ENCODE data around the gene SMIM3.
"Not testable (repeated sequence)": the region's sequence is repeated elsewhere in the genome, so short reads cannot be mapped to it uniquely, and the experiment has no call there.

SMIM3 gene, protein sequence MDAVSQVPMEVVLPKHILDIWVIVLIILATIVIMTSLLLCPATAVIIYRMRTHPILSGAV

GRCh38 chr5:150778517-150779396, at the start of gene SMIM3:
SMIM3 (plus strand) TSS chr5:150778757; CDS start chr5:150795441, 16,684 bp downstream.
- DNase-seq (ENCODE audit: low read depth in 2 of 2) = peak in 1 of 2 experiments; percentile 53

DNA sequence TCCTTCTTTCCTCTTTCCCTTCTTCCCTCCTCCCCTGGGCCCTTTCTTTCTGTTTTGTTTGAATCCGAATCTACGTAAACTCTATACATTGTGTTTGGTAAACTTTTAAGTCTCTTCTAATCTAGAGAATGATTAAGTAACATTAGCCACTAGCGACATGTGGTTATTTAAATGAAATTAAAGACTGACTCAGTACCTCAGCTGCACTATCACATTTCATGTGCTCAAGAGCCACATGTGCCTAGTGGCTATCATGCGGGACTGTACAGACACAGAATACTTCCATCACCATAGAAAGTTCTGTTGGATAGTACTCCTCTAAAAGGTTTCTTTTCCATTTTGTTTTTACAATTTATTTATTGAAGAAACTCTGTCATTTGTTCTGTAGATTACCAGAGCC, 48.7 kb upstream of the SMIM3 start:
- DNase-seq (ENCODE audit: low read depth in 2 of 2) = no peak

GRCh38 chr5:150731669-150732242, 46.8 kb upstream of the SMIM3 start:
- DNase-seq (ENCODE audit: low read depth in 2 of 2) = no peak

DNA sequence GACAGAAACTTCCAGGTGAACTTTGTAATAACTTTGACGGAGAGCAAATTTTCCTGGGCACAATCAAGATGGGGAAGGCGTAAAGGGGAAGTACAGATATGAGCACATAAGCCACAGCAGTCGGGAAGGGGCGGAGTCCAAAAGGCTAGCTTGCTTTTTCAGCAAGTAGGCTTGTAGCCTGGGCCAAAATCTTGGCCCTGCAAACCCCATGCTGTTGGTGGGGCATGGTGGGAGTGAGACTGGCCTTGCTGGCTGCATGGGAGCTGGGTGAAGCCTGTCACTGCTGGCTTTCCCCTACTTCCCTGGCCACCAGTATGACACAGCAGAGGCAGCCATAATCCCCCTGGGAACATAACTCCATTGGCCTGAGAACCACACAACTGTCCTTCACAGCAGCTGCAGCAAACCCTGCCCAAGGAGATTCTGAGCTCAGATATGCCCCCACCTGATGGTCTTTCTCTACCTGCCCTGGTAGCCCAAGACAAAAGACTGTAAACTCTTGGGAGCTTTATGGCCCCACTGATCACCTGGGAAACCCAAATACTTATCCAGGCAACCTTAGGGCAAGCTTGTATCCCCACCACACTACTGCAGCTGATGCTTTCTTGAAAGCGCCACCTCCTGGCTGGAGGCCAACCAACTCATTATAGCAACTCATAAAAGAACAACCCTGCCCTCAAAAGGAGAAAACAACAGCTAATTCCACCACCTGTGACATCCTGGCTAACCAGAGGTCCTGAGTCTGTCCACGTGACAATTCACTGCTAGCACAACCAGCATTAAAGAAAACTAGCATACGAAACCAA, 43.8 kb upstream of the SMIM3 start:
- DNase-seq (ENCODE audit: low read depth in 2 of 2) = no peak

GRCh38 chr5:150738862-150739261, 39.7 kb upstream of the SMIM3 start:
- DNase-seq (ENCODE audit: low read depth in 2 of 2) = no peak

DNA sequence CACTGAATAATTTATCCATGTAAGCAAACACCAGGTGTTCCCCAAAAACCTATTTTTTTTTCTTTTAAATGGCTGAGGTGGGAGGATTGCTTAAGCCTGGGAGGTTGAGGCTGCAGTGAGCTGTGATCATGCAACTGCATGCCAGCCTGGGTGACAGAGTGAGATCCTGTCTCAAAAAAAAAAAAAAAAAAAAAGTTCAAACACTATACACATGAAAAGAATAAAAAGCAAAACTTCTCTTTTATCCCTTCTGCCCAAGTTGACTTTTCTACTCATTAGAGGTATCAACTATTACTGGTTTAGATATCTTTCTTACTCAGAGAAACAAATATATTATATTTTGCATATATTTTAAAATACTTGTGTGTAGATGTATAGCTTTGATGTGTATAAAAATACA, 37.6 kb upstream of the SMIM3 start:
- no peak for DNase-seq (ENCODE audit: low read depth in 2 of 2)

GRCh38 chr5:150742455-150743141, 36.0 kb upstream of the SMIM3 start:
- DNase-seq (ENCODE audit: low read depth in 2 of 2) = not testable (repeated sequence)

DNA sequence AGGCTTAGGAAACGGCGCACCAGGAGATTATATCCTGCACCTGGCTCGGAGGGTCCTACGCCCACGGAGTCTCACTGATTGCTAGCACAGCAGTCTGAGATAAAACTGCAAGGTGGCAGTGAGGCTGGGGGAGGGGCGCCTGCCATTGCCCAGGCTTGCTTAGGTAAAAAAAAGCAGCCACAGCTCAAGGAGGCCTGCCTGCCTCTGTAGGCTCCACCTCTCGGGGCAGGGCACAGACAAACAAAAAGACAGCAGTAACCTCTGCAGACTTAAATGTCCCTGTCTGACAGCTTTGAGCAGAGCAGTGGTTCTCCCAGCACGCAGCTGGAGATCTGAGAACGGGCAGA, 35.4 kb upstream of the SMIM3 start:
- not testable (repeated sequence) for DNase-seq (ENCODE audit: low read depth in 2 of 2)

GRCh38 chr5:150750469-150750868, 28.1 kb upstream of the SMIM3 start:
- no peak for DNase-seq (ENCODE audit: low read depth in 2 of 2)

GRCh38 chr5:150751096-150751891, 27.3 kb upstream of the SMIM3 start:
- DNase-seq (ENCODE audit: low read depth in 2 of 2) = no peak

GRCh38 chr5:150753463-150753862, 25.1 kb upstream of the SMIM3 start:
- DNase-seq (ENCODE audit: low read depth in 2 of 2) = no peak

- DNase-seq (ENCODE audit: low read depth in 2 of 2) = no peak
These were observed 24.7 kb upstream of the SMIM3 start for GRCh38 chr5:150753863-150754262.

DNA sequence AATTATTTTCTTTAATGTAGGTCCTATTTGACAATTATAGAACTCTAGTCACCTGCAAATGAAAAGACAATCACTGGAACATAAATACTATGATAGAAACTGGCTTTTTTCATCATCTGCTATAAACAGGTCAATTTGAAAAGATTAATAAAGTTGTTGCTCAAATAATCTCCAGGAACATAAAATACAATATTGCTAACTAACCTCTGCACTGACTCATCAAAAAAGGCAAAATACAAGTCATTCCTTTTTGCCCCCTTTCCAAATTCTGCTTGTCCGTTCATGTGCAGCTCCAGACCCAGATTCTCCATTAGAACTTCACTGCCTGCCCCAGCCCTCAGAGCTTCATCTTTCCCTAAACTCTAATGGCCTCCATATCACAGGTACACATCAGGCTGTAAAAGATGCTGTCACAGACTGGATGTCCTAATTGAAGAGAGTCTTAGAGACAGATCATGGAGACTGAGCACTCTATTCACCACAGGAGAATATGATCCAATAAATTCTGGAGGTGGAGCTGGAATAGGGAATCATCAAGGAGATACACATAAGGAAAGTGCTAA, 21.4 kb upstream of the SMIM3 start:
- DNase-seq (ENCODE audit: low read depth in 2 of 2) = no peak

DNA sequence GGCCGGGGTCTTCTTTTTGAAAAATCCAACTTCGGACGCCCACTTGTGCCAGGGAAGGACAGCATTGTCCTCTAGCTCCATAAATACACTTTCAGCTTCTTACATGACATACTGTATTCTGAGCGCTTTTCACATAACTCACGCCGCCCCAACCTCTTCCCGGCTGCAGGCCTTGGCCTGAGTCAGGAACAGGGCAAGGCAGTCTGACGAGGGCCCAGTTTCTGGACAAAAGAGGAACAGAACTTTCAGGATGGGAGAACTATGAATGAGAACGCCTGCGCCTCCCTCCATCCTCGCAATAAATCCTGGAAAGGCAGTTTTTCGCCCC, 20.4 kb upstream of the SMIM3 start:
- DNase-seq (ENCODE audit: low read depth in 2 of 2) = no peak

GRCh38 chr5:150758531-150759333, 19.8 kb upstream of the SMIM3 start, which contains the start of gene DCTN4:
DCTN4 (minus strand) TSS chr5:150759017; CDS start chr5:150758993, 24 bp downstream.
- peak; percentile 99 for DNase-seq (ENCODE audit: low read depth in 2 of 2)

DNA sequence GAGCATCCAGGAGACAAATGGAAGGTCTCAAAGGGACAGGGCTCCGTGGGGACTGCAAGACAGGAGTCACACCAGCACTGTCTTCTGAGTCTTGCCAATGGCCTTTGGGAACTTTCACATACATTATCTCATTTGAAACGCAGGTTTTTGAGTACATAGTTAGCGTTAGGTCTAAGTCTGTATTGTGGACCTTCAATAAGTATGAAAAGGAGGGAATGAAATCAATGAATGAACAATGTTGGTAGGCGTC, 19.3 kb upstream of the SMIM3 start:
- DNase-seq (ENCODE audit: low read depth in 2 of 2) = no peak

- DNase-seq (ENCODE audit: low read depth in 2 of 2) = no peak
These were observed 16.3 kb upstream of the SMIM3 start for GRCh38 chr5:150762211-150762610.

- DNase-seq (ENCODE audit: low read depth in 2 of 2) = peak; percentile 74 to 81
These were observed 15.4 kb upstream of the SMIM3 start for GRCh38 chr5:150763023-150763769.

DNA sequence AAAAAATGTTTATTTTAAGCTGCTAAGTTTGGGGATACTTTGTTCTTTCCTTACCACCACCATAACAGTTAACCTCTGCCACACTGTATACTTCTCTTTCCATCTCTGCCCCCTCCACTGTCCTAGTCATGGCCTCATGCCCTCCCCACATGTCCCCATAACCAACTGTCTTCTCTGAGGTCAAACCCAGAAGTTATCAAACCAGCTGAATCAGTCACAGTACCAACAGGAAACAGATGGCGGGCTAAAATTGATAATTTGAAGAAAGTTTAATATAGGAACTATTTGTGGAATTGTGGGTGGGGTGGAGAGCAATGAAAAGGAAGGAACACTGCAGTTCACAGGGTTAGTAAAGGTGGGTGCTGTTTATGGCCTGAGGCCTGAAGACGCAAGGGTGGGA, 14.0 kb upstream of the SMIM3 start:
- DNase-seq (ENCODE audit: low read depth in 2 of 2) = no peak
